Measurements from ENCODE around the gene DHRS13.
"Not testable (repeated sequence)": the region's sequence is repeated elsewhere in the genome, so short reads cannot be mapped to it uniquely, and the experiment has no call there.

The DHRS13 gene

GRCh38 chr17:28935744-28936460 is 33.0 kb upstream of the DHRS13 start:
- DNase-seq = no peak

- not testable (repeated sequence) for DNase-seq
Measured at GRCh38 chr17:28934508-28934907, 31.6 kb upstream of the DHRS13 start.

GRCh38 chr17:28929787-28930186 is 26.9 kb upstream of the DHRS13 start:
- no peak for DNase-seq

DNA sequence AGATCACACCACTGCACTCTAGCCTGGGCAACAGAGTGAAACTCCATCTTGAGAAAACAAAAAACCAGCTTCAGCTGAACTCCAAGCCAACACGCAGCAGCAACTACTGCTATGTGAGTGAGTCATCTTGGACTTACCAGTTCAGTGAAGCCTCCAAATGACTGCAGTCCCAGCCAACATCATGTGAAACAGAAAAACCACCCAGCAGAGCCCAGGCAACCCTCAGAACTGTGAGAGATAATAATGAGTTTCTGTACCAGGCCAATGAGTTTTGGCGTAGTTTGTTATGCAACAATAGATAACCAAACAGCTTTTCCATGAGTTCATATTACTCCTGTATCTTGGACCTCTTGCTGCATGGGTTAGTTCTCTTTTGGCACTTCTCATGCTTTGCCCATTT is 25.2 kb upstream of the DHRS13 start:
- DNase-seq = no peak

DNA sequence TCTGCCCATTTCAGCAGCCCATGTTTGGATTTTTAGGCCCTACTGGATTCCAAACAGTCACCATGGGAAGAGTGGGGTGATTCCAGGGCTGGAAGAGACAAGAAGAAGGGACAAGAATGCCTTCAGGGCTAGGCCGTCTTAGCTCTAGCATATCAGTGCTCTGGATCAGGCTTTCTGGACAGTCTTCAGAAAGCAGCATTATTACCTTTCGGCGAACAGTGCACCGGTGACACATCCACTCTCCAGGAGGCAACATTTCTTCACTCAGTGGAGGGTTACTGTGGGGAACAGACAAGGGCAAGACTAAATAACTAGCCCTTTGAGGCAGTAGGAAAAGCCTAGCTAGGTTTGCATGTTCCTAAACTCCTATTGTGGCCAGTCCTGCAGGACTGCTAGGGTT is 23.9 kb upstream of the DHRS13 start:
- no peak for DNase-seq

GRCh38 chr17:28926366-28926765 is 23.5 kb upstream of the DHRS13 start:
- no peak for DNase-seq

- peak; percentile 61 to 70 for DNase-seq
Measured at GRCh38 chr17:28925912-28926365, 23.1 kb upstream of the DHRS13 start.

DNA sequence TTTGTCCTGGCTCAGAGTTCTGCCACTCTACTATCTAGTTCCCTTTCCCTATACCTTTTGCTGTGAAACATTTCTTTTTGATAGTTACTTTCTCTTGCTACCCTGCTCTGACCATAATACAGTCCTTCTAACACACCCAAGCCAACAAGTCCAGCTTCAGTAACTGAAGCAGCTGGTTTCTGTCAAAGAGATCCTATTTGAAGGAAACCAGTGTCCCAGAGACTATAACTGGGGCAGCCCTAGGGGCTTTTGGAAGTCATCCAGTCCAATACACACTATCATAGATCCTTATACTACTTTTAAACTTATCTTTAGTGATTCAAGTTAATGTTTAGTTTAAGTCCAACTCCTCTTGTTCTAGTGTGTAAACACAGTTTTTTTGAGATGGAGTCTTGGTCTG is 17.3 kb upstream of the DHRS13 start:
- no peak for DNase-seq

DNA sequence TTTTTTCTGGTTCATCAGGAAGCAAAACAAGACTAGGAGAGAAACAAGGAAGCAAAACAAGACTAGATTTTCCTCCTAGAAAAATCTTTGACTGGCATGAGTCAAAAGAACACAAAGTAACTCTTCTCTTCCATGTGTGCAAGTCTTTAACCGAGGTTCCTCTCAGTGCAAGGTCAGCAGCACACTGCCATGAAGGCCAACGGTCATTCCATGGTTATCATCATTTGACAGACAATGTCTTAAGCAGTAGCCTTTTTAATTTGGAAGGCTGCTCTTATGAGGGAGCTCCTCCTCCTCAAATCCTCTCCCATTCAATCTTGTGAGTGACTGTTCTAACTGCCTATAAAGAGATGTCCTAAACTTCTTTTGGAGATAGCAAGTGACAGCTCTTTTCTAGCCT is 15.4 kb upstream of the DHRS13 start:
- no peak for DNase-seq

- no peak for DNase-seq
Measured at GRCh38 chr17:28917465-28917864, 14.6 kb upstream of the DHRS13 start.

DNA sequence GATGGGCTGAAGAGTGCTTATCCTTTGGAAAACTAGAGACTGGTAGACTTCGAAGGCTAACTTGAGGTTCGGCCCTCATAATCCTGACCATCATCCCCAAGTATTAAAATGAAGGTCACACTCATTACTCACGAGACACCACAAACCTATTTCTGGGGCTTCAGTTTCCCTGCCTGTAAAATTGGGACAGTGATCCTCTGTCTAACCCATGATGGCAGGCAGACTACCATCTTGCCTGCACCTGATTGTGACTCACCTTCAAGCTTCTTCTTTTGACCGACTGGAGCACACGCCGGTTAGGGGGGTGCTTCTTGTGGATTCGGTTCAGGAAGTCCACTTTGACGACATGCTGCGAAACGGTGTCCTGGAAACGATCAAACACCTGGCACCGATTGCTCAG is 14.2 kb upstream of the DHRS13 start:
- DNase-seq = no peak

GRCh38 chr17:28916302-28916934 is 13.5 kb upstream of the DHRS13 start:
- peak; percentile 41 to 62 for DNase-seq

DNA sequence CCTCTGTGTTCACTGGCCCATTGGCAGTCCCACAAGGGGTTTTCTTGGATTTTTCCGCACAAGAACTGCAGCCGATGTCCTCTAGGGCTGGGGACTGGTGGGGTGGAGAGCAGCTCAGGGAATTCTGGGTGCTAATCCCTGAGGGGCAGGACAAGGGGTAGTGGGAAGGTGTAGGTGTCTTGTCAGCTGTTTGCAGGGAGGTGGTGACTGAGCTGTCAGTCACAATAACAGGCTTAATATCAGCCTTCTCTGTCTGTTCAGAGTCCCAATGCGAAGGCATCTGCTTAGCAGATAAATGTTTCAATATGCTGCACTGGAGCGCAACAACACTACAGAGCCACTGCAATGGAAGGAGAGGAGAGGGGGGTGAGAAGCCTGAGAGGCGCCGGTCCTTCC is 10.1 kb upstream of the DHRS13 start:
- DNase-seq = no peak

DNA sequence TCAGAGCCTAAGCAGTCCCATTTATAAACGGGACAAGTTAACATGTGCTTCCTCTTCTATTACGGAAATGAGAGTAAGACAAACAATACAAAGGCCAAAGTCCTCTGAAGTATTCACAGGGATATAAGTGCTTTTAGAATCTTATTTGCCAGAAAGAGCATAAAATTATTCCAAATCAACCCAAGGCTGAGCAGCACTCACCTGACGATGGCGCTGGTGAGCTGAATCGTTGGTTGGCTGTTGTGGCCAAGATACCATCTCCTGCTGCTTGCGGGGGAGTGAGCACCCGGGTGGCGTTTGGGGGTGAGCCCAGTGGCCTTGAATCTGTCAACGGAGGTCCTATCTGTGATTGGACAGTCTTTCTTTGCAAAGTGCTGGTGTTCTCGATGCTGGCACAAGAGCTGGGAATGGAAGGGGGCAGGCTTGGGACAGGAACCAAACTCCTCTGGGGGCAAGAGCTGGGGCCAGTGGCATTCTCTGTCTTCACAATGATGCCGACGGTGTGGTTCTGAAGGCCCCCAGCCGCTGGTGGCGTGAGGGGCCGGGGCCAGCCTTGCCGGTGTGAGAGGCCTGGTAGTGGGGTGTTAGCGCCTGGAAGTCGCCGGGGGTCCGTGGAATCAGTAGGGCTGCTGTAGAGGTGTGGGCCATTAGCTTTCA is 9.5 kb upstream of the DHRS13 start:
- peak in 1 of 2 experiments; percentile 30 for DNase-seq

DNA sequence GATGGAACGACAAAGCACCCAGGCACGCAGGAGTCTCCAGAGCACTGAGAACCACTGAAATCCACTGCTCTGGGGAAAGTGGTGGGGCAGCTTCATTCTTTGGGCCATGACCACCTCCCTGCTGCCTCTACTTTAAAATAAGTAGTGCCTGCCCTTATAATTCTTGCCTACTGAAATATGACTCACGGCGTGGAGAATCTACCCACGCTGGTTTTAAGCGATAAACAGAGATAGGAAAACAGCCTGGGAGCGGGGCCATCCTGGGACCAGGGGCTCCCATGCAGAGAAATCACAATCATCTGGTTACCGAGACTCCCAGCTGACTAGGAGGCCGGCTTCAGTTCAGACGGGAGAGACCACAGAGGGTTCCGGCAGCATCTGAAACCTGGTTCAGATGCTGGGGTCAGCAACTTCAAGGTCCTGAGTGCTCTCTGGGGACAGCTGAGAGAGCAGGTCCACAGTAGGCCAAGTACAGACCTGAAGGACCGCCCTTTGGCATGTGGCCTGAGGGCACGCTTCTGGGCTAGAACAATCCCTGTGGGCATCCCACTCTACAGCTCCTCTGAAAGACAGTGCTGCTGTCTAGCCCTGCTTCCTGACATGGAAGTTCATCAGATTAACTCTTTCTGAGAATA is 8.6 kb upstream of the DHRS13 start:
- no peak for DNase-seq

DNA sequence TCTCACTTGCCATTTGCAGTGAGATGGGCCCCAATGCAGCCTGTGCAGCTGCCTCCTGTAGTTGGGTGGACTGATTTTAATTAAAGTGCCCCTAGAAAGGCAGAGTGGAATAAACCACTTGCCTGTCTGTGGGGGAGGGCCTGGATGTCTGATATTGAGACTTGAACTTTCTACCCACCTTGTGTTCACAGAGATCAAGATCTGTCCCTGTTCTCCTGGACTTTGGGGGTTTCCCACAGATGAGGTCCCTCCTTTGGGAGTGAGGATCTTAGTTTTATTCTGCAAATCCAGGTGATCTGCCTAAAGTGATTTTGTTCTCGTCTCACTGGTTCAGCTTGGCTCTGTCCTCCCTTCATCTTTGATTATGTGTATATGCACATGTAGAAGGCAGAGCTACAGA is 7.7 kb upstream of the DHRS13 start:
- no peak for DNase-seq

GRCh38 chr17:28908640-28909167 is 5.8 kb upstream of the DHRS13 start:
- DNase-seq = no peak

GRCh38 chr17:28907709-28908475 is 5.0 kb upstream of the DHRS13 start:
- DNase-seq = no peak

DNA sequence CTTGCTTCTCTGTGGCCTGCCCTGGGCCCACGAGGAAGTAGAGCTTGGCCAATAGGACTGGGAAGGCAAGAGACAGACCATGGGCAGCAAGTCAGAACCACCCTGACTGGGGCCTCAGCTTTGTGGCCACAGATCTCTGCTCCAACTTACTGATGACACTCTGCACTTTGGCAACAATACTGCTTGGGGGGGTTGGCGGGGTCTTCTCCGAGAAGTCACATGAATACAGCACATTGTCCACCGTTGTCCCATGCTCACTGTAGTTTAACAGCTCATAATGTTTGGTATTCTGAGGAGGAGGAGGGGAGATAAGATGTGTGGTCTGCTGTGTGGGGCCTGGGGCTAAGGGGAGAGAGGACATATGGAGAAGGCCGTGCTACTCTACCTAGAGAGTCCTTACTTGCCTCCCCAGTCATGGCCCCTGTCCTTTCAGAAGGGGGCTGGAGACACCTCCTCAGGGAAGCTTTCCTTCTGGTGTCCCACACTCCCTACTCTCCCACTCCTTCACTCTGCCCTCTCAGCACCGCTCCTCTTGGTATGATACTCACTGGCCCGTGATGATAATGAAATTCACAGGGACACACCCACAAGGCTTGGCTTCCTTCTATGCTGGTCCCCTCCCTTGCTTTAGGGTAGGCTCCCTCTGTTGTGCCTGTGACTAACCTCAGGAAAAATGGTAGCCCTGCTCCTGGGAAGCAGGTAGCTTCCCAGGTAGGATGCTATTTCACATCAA is 4.0 kb upstream of the DHRS13 start:
- DNase-seq = no peak

- no peak for DNase-seq
Measured at GRCh38 chr17:28906276-28906675, 3.4 kb upstream of the DHRS13 start.

DNA sequence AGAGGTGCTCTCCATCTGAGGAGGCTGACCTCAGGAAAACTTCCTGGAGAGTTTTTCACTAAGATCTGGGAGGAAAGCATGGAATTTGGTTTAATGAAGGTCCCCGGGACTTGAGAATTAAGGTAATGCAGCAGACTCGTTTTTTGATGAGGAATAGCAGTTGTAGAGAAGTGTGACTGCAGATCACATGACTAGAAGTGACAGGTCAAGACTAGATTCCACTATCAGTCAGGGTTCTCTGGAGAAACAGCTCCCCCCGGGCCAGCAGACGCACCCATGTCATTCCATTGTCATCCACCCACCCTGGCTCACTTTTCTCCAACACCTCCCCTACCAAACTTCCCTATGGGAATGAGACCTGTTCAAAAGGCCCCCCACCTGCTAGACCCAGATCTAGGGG is 1.9 kb upstream of the DHRS13 start:
- DNase-seq = no peak

DNA sequence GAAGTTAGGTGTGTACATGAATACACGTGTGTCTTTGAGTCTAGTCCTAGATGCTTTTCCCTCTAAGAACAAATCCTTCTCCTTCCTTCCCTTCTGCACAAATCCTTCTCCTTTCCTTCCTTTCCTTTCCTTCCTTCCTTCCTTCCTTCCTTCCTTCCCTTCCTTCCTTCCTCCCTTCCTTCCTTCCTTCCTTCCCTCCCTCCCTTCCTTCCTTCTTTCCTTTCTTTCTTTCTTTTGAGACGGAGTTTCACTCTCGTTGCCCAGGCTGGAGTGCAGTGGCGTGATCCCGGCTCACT is 615 bp upstream of the DHRS13 start:
- not testable (repeated sequence) for DNase-seq

All from Kasumi-1 (cell line).